ENCODE measurements around the gene BRAP. TPM values are rescaled to one million over a fixed set of nuclear protein-coding genes. Genes with fewer than 3 reads are reported as not detected.

The BRAP gene
- total RNA-seq, 1 donor from 2014 or later: 26.5 TPM

GRCh38 chr12:111616177-111616623 lies 69.6 kb downstream of the BRAP start:
- Histone ChIP-seq H3K4me3 (no peak overlapping the region), H3K4me1 (no peaks in the 10 kb centered on the region), H3K27ac (no peak overlapping the region), H3K27me3 (no peaks in the 10 kb centered on the region), H3K9me3 (ENCODE audit: low read depth) (no peaks in the 10 kb centered on the region), H3F3A (ENCODE audit: low read depth) (no peaks in the 10 kb centered on the region), H2AFZ (replicated peaks) (no peak overlapping the region), H3K4me2 (no peak overlapping the region), H4K20me1 (ENCODE audit: low read depth) (no peaks in the 10 kb centered on the region), H3K9ac (no peak overlapping the region), H3K36me3 (no peaks in the 10 kb centered on the region), H3K79me2 (ENCODE audit: low read depth) (no peaks in the 10 kb centered on the region)
- Mint-ChIP-seq H3K36me3 (no peaks in the 10 kb centered on the region), H3K27me3 (ENCODE audit: insufficient read depth, low read depth) (no peaks in the 10 kb centered on the region), H3K27ac (no peak overlapping the region), H3K4me1 (no peaks in the 10 kb centered on the region), H3K4me3 (no peak overlapping the region), H3K9me3 (no peaks in the 10 kb centered on the region)
- TF ChIP-seq EZH2phosphoT487 (IDR thresholded peaks at IDR 0.05): no peak
- no peak for TF ChIP-seq EZH2 (IDR thresholded peaks at IDR 0.05)
- TF ChIP-seq CTCF (IDR thresholded peaks at IDR 0.05): no peak
- no peak for DNase-seq (ENCODE audit: low spot score)

DNA sequence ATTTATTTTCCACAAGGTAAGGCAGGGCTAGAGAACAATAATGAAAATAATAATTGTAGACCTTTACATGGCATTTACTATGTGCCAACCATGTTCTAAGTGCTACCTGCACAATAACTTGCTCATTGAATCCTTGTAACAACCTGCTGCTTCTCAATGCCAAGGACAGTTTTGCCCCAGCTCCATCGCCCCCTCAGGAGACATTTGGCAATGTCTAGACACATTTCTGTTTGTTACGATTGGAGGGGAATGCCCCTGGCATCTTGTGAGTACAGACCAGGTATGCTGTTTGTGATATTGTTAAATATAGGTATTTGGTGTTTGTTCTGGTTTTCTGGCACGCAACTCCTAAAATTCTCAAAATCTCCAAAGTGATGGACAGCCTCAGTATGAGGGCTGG lies 78.5 kb downstream of the BRAP start:
- peaks cover 10% of the 10 kb centered on the region for H3K4me1 Mint-ChIP-seq
- Histone ChIP-seq H3F3A (ENCODE audit: low read depth) (no peaks in the 10 kb centered on the region), H3K27me3 (no peaks in the 10 kb centered on the region), H3K79me2 (ENCODE audit: low read depth) (no peaks in the 10 kb centered on the region), H2AFZ (replicated peaks) (no peak overlapping the region), H4K20me1 (ENCODE audit: low read depth) (no peaks in the 10 kb centered on the region), H3K4me2 (no peak overlapping the region), H3K9ac (no peak overlapping the region), H3K4me1 (no peaks in the 10 kb centered on the region), H3K27ac (no peak overlapping the region), H3K4me3 (no peak overlapping the region), H3K9me3 (ENCODE audit: low read depth) (no peaks in the 10 kb centered on the region), H3K36me3 (no peaks in the 10 kb centered on the region)
- H3K27me3 Mint-ChIP-seq (ENCODE audit: insufficient read depth, low read depth): peaks cover 2% of the 10 kb centered on the region
- no peak overlapping the region for H3K4me3 Mint-ChIP-seq
- no peak for TF ChIP-seq EZH2phosphoT487 (IDR thresholded peaks at IDR 0.05)
- TF ChIP-seq CTCF (IDR thresholded peaks at IDR 0.05): no peak
- no peak for TF ChIP-seq EZH2 (IDR thresholded peaks at IDR 0.05)
- DNase-seq (ENCODE audit: low spot score): no peak
- peaks cover 3% of the 10 kb centered on the region for H3K9me3 Mint-ChIP-seq
- H3K36me3 Mint-ChIP-seq: peaks cover 2% of the 10 kb centered on the region
- H3K27ac Mint-ChIP-seq: peak overlapping the region; percentile 38

DNA sequence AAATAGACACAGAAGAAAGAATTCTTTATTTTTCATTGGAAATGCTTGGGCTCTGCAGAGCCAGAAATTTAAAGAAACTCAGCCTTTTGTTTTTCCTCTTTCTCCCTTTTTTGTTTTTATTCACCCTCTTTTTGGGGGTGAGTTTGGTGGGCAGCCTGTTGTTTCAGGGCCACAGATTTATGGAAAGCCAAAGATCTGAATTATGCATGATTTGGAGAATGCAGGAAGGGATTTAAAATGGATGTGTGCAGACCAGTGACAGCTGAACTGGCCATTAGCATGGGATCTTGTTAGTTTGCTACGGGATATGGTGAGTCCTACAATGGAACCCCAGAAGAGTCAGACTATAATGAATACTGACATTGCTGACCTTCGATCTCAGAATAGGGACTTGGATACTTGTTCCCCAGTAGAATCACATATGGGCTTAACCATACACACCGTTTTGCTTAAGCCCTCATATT lies 79.0 kb downstream of the BRAP start:
- Mint-ChIP-seq H3K36me3 (peaks cover 4% of the 10 kb centered on the region), H3K4me3 (no peak overlapping the region), H3K27me3 (ENCODE audit: insufficient read depth, low read depth) (peaks cover 2% of the 10 kb centered on the region), H3K27ac (peak overlapping the region; percentile 38), H3K4me1 (peaks cover 10% of the 10 kb centered on the region), H3K9me3 (peaks cover 5% of the 10 kb centered on the region)
- DNase-seq (ENCODE audit: low spot score): no peak
- H4K20me1 ChIP-seq (ENCODE audit: low read depth): no peaks in the 10 kb centered on the region
- H3K9ac ChIP-seq: no peak overlapping the region
- H3K79me2 ChIP-seq (ENCODE audit: low read depth): no peaks in the 10 kb centered on the region
- H2AFZ ChIP-seq (replicated peaks): no peak overlapping the region
- H3K36me3 ChIP-seq: no peaks in the 10 kb centered on the region
- H3K27me3 ChIP-seq: no peaks in the 10 kb centered on the region
- TF ChIP-seq EZH2 (IDR thresholded peaks at IDR 0.05) (no peak), EZH2phosphoT487 (IDR thresholded peaks at IDR 0.05) (no peak), CTCF (IDR thresholded peaks at IDR 0.05) (no peak)
- H3K4me2 ChIP-seq: no peak overlapping the region
- no peaks in the 10 kb centered on the region for H3F3A ChIP-seq (ENCODE audit: low read depth)
- no peak overlapping the region for H3K4me3 ChIP-seq
- H3K27ac ChIP-seq: no peak overlapping the region
- H3K9me3 ChIP-seq (ENCODE audit: low read depth): no peaks in the 10 kb centered on the region
- H3K4me1 ChIP-seq: no peaks in the 10 kb centered on the region

Measured in neural progenitor cell (in vitro differentiated cells).